Hypothalamus (tissue), 51 donors: Measurements from ENCODE around the gene SDR42E2.
"Not testable (repeated sequence)": the region's sequence is repeated elsewhere in the genome, so short reads cannot be mapped to it uniquely, and the experiment has no call there.

ENCODE experiments used
- DNase-seq, 51 donors: peaks; one replicate each; lab custom pipeline; 2025; lab: John Stamatoyannopoulos, UW

The SDR42E2 gene

GRCh38 chr16:22161999-22162655, at the start of gene SDR42E2:
TSS of gene SDR42E2 (plus strand) at chr16:22162506. CDS start at chr16:22165583, 3,077 bp downstream.
- DNase-seq, result no peak

- DNase-seq, result no peak
Measured at GRCh38 chr16:22116095-22116700, 46.1 kb upstream of the SDR42E2 start.

GRCh38 chr16:22117609-22118008, 44.7 kb upstream of the SDR42E2 start:
- DNase-seq, result no peak

GRCh38 chr16:22120440-22120839, 41.9 kb upstream of the SDR42E2 start:
- DNase-seq, result no peak

- no peak for DNase-seq
Measured at GRCh38 chr16:22122239-22122638, 40.1 kb upstream of the SDR42E2 start.

- DNase-seq, result no peak
Measured at GRCh38 chr16:22123146-22123545, 39.2 kb upstream of the SDR42E2 start.

GRCh38 chr16:22123759-22124490, 38.4 kb upstream of the SDR42E2 start:
- no peak for DNase-seq

GRCh38 chr16:22124583-22125284, 37.6 kb upstream of the SDR42E2 start:
- no peak for DNase-seq

GRCh38 chr16:22126037-22126558, 36.2 kb upstream of the SDR42E2 start:
- DNase-seq, result no peak

GRCh38 chr16:22128537-22128936, 33.8 kb upstream of the SDR42E2 start:
- DNase-seq, result not testable (repeated sequence)

- DNase-seq, result no peak
Measured at GRCh38 chr16:22130528-22130927, 31.8 kb upstream of the SDR42E2 start.

GRCh38 chr16:22132801-22133200, 29.5 kb upstream of the SDR42E2 start:
- DNase-seq, result no peak

- DNase-seq, result no peak
Measured at GRCh38 chr16:22138482-22138881, 23.8 kb upstream of the SDR42E2 start.

GRCh38 chr16:22139008-22139407, 23.3 kb upstream of the SDR42E2 start:
- DNase-seq, result no peak

- DNase-seq, result no peak
Measured at GRCh38 chr16:22139732-22140131, 22.6 kb upstream of the SDR42E2 start.

- DNase-seq, result no peak
Measured at GRCh38 chr16:22141767-22142166, 20.5 kb upstream of the SDR42E2 start.

GRCh38 chr16:22144520-22144919, 17.8 kb upstream of the SDR42E2 start:
- DNase-seq, result no peak

GRCh38 chr16:22147853-22148252, 14.5 kb upstream of the SDR42E2 start:
- DNase-seq, result no peak

- DNase-seq, result no peak
Measured at GRCh38 chr16:22151246-22151998, 10.9 kb upstream of the SDR42E2 start.

- DNase-seq, result no peak
Measured at GRCh38 chr16:22152316-22152715, 10.0 kb upstream of the SDR42E2 start.
